Measurements from ENCODE around the gene C2orf76. TPM values are rescaled to one million over a fixed set of nuclear protein-coding genes. Genes with fewer than 3 reads are reported as not detected.

Gene C2orf76
- total and polyA plus RNA-seq, 2 experiments from 2014 or later: 3.0 to 26.2 TPM

DNA sequence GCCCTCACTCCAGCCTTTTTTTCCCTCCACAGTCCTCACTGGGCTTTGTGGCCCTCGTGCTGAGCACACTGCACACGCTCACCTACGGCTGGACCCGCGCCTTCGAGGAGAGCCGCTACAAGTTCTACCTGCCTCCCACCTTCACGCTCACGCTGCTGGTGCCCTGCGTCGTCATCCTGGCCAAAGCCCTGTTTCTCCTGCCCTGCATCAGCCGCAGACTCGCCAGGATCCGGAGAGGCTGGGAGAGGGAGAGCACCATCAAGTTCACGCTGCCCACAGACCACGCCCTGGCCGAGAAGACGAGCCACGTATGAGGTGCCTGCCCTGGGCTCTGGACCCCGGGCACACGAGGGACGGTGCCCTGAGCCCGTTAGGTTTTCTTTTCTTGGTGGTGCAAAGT lies 103.6 kb downstream of the C2orf76 start:
- H3K4me2 ChIP-seq (ENCODE audit: unreplicated experiment): no peak overlapping the region
- H3K9me3 ChIP-seq (ENCODE audit: low read depth): no peaks in the 10 kb centered on the region
- peaks cover 8% of the 10 kb centered on the region; the same call in 1 of the 2 replicates for H3F3A ChIP-seq (ENCODE audit: insufficient read depth)
- peaks cover 19% of the 10 kb centered on the region for H3K4me1 ChIP-seq (ENCODE audit: insufficient read depth)
- no peak overlapping the region for H3K4me3 ChIP-seq
- in situ Hi-C loops (cut with MboI): no loop called here
- no peaks in the 10 kb centered on the region for H3K79me2 ChIP-seq (ENCODE audit: insufficient read depth)
- TF ChIP-seq EZH2phosphoT487 (IDR thresholded peaks at IDR 0.05; ENCODE audit: insufficient read depth, low read depth): no peak
- no peak for TF ChIP-seq EZH2 (IDR thresholded peaks at IDR 0.05; ENCODE audit: insufficient read depth, poor library complexity, severe bottlenecking)
- H3K9ac ChIP-seq: no peak overlapping the region
- no peak overlapping the region for H2AFZ ChIP-seq
- H4K20me1 ChIP-seq (ENCODE audit: insufficient read depth): no peaks in the 10 kb centered on the region
- no peaks in the 10 kb centered on the region for H3K27me3 ChIP-seq (replicated peaks; ENCODE audit: insufficient read depth)
- no peaks in the 10 kb centered on the region for H3K9me2 ChIP-seq (ENCODE audit: insufficient read depth)
- no peak overlapping the region for H3K27ac ChIP-seq
- 96 to 98% methylated on average over 23 of the region's 23 CpGs for WGBS, 2 experiments (ENCODE audit: low coverage in 1 of 2, low lambda C conversion rate in 2 of 2, missing lambda C conversion rate in 2 of 2)
- H3K36me3 ChIP-seq (ENCODE audit: low read depth): no peaks in the 10 kb centered on the region
- DNase-seq: no peak

GRCh38 chr2:119261493-119262225 lies 105.0 kb downstream of the C2orf76 start:
- H3K27ac ChIP-seq: no peak overlapping the region
- 85% methylated on average over 17 of the region's 17 CpGs for WGBS, 2 experiments (ENCODE audit: low coverage in 1 of 2, low lambda C conversion rate in 2 of 2, missing lambda C conversion rate in 2 of 2)
- H3K9ac ChIP-seq: no peak overlapping the region
- H3K4me3 ChIP-seq: no peak overlapping the region
- no peaks in the 10 kb centered on the region for H3K27me3 ChIP-seq (replicated peaks; ENCODE audit: insufficient read depth)
- peaks cover 13% of the 10 kb centered on the region; the same call in 1 of the 2 replicates for H3F3A ChIP-seq (ENCODE audit: insufficient read depth)
- H3K36me3 ChIP-seq (ENCODE audit: low read depth): no peaks in the 10 kb centered on the region
- H3K79me2 ChIP-seq (ENCODE audit: insufficient read depth): no peaks in the 10 kb centered on the region
- H3K4me2 ChIP-seq (ENCODE audit: unreplicated experiment): no peak overlapping the region
- no peaks in the 10 kb centered on the region for H3K9me3 ChIP-seq (ENCODE audit: low read depth)
- H3K4me1 ChIP-seq (ENCODE audit: insufficient read depth): peaks cover 21% of the 10 kb centered on the region
- no peak overlapping the region for H2AFZ ChIP-seq
- no peaks in the 10 kb centered on the region for H3K9me2 ChIP-seq (ENCODE audit: insufficient read depth)
- in situ Hi-C loops (cut with MboI): no loop called here
- DNase-seq: no peak
- H4K20me1 ChIP-seq (ENCODE audit: insufficient read depth): no peaks in the 10 kb centered on the region
- TF ChIP-seq EZH2 (IDR thresholded peaks at IDR 0.05; ENCODE audit: insufficient read depth, poor library complexity, severe bottlenecking): no peak
- TF ChIP-seq EZH2phosphoT487 (IDR thresholded peaks at IDR 0.05; ENCODE audit: insufficient read depth, low read depth): no peak

- H3K79me2 ChIP-seq (ENCODE audit: insufficient read depth): no peaks in the 10 kb centered on the region
- H3K36me3 ChIP-seq (ENCODE audit: low read depth): no peaks in the 10 kb centered on the region
- H2AFZ ChIP-seq: no peak overlapping the region
- no peaks in the 10 kb centered on the region for H3K9me3 ChIP-seq (ENCODE audit: low read depth)
- TF ChIP-seq EZH2phosphoT487 (IDR thresholded peaks at IDR 0.05; ENCODE audit: insufficient read depth, low read depth): no peak
- no peak for TF ChIP-seq EZH2 (IDR thresholded peaks at IDR 0.05; ENCODE audit: insufficient read depth, poor library complexity, severe bottlenecking)
- H3K27ac ChIP-seq: peak overlapping the region; percentile 20; the same call in 1 of the 2 replicates
- no peaks in the 10 kb centered on the region for H3K9me2 ChIP-seq (ENCODE audit: insufficient read depth)
- DNase-seq: peak; percentile 40
- H3K4me1 ChIP-seq (ENCODE audit: insufficient read depth): peaks cover 29% of the 10 kb centered on the region
- H3K4me3 ChIP-seq: no peak overlapping the region
- 53 to 57% methylated on average over 11 of the region's 11 CpGs for WGBS, 2 experiments (ENCODE audit: low coverage in 1 of 2, low lambda C conversion rate in 2 of 2, missing lambda C conversion rate in 2 of 2)
- in situ Hi-C loops (cut with MboI): no loop called here
- no peaks in the 10 kb centered on the region for H3K27me3 ChIP-seq (replicated peaks; ENCODE audit: insufficient read depth)
- no peaks in the 10 kb centered on the region for H4K20me1 ChIP-seq (ENCODE audit: insufficient read depth)
- peak overlapping the region; percentile 16 for H3K4me2 ChIP-seq (ENCODE audit: unreplicated experiment)
- H3F3A ChIP-seq (ENCODE audit: insufficient read depth): peaks cover 20% of the 10 kb centered on the region; the same call in 1 of the 2 replicates
- no peak overlapping the region for H3K9ac ChIP-seq
Measured at GRCh38 chr2:119260646-119261492, 105.8 kb downstream of the C2orf76 start.

DNA sequence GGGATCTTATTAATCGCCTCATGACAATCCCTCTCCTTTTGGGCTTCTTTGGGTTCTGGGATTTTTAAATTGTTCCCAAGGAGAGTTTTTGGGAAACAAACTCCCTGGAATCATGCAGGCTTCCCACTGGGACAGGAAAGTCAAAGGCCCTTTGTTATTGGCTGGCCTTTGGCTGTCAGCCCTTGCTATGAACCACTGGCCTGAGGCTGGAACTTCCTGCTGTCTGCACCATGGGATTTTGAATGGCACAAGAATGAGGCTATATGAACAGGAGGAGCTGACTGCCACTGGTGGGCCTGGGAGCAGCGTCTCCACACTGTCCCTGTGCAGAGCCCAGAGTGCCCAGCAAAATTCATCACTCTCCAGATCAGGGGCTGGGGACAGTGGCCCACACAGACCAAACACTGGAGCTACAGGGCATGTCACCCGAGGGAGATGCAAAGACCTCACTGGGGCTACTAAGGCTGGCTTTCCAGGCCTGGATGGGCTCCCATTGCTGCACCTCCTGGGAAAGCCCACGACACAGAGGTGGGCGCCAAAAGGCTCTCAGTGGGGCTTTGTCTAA lies 107.3 kb downstream of the C2orf76 start:
- H3K9ac ChIP-seq: no peak overlapping the region
- no peaks in the 10 kb centered on the region for H4K20me1 ChIP-seq (ENCODE audit: insufficient read depth)
- H3K4me1 ChIP-seq (ENCODE audit: insufficient read depth): peaks cover 41% of the 10 kb centered on the region
- in situ Hi-C loops (cut with MboI): no loop called here
- H3F3A ChIP-seq (ENCODE audit: insufficient read depth): peaks cover 32% of the 10 kb centered on the region
- H3K9me2 ChIP-seq (ENCODE audit: insufficient read depth): no peaks in the 10 kb centered on the region
- no peaks in the 10 kb centered on the region for H3K36me3 ChIP-seq (ENCODE audit: low read depth)
- H3K4me2 ChIP-seq (ENCODE audit: unreplicated experiment): no peak overlapping the region
- 84 to 92% methylated on average over 4 to 5 of the region's 5 CpGs for WGBS, 2 experiments (ENCODE audit: low coverage in 1 of 2, low lambda C conversion rate in 2 of 2, missing lambda C conversion rate in 2 of 2)
- TF ChIP-seq EZH2phosphoT487 (IDR thresholded peaks at IDR 0.05; ENCODE audit: insufficient read depth, low read depth) (no peak), EZH2 (IDR thresholded peaks at IDR 0.05; ENCODE audit: insufficient read depth, poor library complexity, severe bottlenecking) (no peak)
- no peak for DNase-seq
- no peaks in the 10 kb centered on the region for H3K79me2 ChIP-seq (ENCODE audit: insufficient read depth)
- no peaks in the 10 kb centered on the region for H3K27me3 ChIP-seq (replicated peaks; ENCODE audit: insufficient read depth)
- no peak overlapping the region for H3K4me3 ChIP-seq
- no peak overlapping the region for H3K27ac ChIP-seq
- H2AFZ ChIP-seq: no peak overlapping the region
- no peaks in the 10 kb centered on the region for H3K9me3 ChIP-seq (ENCODE audit: low read depth)
